HG02840 (cell line): ENCODE measurements around the gene SLC6A3.
A peak's percentile ranks its signal among the peaks of the same experiment; 100 is the strongest.

Source experiments
- ATAC-seq: cut with Tn5 transposase; IDR thresholded peaks from one replicate; pipeline ENCODE4 v1.9.1; 2021; ENCODE audit warnings: mild to moderate bottlenecking, moderate library complexity, moderate number of reproducible peaks; ENCODE audit not compliant: unreplicated experiment, low FRiP score

SLC6A3 gene

DNA sequence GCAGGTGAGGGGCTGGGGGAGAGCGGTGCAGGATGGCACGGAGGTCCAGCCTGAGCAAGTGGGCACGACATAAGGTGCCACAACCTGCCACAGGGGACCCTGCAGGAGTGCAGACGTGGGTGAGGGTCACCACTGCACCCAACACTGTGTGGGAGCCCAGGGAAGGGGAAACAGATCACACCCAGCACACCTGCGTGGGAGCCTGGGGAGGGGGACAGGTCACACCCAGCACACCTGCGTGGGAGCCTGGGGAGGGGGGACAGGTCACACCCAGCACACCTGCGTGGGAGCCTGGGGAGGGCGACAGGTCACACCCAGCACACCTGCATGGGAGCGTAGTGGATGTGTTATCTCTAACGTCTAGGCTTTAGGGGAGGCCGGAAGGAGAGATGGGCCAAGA lies 53.0 kb downstream of the SLC6A3 start:
- ATAC-seq, result no peak

DNA sequence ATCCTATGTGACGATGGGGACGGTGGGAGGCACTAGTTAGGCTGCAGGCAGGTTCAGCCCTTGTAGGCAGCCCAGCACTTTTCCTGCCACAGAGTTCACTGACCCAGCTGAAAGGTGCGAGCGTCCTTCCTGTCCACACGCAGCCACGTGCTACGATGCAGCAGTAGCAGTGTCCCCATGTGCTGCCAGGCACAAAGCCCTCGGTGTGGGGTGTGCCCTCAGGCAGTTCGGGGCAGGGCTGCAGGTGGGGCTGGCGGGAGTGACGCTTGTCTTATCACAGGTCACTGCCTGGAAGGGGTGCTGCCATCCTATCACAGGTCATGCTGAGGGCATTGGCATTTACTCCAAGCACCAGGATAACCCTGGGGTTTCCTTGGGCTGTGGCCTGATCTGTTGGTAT lies 53.5 kb downstream of the SLC6A3 start:
- no peak for ATAC-seq

DNA sequence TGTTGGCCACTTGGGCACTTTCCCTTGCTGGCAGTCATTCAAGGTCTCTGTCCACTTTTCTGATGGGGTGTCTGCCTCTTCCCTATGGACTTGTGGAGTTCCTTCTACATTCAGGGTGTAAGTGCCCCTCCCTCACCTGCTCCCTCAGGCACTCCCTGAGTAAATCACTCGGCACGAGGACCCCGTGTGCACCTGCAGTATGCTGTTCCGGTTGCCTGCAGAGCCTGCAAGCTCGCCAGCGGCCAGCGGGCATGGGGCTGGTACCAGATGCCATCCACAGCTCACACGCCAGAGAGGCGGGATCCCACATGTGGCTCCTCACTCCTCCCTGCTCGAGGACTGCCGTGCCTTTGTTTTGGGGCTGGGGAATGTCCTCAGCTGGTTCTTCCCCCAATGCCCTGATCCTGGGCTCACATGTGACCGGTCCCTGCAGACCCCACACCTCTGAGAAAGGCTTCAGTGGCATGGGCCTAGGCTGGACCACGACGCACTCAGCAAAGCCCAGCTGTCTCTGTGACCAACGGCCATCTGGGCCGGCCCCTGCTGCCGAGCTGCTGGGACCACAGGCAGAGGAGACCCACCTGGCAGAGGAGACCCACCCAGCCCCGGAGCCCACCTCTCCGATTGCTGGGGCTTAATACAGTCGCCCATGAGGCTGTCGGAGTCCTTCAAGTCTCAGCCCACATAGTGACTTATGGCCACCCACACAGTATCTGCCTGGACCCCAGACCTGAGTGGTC lies 54.2 kb downstream of the SLC6A3 start:
- no peak for ATAC-seq

DNA sequence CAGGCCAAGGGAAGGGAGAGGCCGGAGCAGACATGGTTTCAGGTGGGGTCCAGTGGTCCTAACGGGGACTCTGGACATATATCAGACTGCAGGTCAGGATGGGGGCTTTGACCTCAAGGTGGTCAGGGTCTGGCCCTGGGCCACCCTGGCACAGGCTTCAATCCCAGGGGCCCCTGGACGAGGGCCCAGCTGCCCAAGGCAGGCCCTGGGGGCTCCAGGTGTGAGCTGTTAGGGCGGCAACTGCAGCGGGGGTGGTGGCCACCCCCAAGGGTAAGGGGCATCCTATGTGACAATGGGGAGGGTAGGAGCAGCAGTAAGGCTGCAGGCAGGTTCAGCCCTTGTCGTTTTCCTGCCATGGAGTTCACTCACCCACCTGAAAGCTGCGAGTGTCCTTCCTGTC lies 54.9 kb downstream of the SLC6A3 start:
- no peak for ATAC-seq

DNA sequence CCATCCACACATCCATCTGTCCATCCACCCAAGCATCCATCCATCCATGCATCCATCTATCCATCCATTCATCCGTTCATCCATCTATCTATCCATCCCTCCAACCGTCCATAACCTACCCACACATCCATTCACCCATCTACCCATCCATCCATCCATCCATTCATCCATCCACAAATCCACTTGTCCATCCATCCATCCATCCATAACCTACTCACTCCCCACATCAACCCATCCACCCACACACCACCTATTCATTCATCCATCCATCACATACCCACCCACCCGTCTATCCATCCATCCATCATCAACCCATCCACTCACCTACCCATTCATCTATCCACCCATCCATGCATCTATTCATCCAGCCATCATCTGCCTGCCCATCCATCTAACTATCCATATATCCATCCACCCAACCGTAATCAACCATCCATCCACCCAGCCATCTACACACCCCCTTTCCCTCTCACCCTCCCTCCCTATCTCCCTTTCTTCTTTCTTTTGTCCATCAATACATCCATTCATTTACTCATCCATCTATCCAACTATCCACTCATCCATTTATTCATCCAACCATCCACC lies 56.8 kb downstream of the SLC6A3 start:
- ATAC-seq, result no peak

DNA sequence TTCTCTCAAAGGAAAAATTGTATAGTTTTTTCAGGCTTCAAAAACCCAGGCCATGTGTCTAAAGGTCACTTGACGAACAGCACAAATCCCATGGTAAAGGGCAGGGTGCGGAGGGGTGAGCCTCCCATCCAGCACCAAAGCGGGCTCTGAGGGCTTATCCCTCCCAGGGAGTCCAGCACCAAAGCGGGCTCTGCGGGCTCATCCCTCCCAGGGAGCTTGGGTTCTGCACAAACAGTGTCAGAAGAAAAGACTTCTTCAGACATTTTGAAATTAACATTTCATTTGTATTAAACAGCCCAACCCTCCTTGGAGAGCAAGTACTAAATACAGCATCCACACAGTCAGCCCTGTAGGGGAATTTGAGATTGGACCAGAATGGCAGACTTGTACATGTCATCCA lies 57.4 kb downstream of the SLC6A3 start:
- ATAC-seq, result no peak

DNA sequence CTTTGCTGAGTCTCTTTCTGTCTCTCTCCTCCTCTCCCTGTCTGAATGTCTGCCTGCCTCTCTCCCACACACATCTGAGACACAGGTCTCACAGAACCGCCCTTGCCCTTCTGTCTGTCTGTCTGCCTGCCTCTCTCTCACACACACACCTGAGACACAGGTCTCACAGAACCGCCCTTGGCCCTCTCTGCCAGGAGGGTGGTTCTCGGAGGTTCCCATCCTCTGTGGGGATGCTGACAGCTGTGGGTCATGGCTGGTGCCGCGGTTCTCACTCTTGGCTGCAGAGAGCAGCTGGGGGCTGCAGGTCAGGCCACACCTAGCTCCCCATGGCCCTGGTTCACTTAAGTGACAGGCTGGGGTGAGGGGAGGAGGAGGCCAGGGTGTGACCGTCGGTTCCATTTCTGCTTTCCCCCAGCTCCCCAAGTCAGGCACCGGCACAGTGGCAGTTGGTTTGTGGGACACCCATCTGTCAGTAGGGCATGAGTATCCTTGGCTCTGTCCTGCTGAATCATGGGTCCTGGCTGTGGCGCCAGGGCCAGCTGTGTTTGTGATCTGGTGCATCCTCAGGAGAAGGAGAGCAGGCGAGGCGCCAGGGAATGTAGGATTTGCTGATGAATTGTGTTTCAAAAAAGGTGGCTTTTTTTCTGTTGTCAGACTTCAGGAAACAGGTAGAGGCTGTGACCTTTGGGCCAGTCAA lies 58.0 kb downstream of the SLC6A3 start:
- ATAC-seq, result no peak

DNA sequence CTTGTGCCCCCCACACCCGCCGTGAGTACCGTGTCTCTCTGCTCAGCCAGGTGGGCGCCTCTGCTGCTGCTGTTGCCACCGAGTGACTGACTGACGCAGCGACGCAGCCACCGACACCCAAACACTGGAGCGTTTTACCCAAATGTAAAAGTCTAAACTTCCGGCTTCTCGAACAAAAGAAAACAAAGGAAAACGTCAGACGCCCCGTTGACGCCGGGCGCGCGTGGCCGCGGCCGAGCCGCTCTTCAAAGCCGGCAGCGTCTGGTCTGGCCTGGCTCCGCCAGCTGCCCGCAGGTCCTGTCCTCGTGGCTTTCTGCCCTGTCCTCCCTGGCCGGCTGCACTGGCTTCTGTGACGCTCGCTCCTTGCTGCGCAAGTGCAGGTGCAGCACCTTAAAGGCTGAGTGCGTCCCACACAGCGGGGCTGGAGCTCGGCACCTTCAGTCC lies 58.9 kb downstream of the SLC6A3 start:
- ATAC-seq, result peak; percentile 51

DNA sequence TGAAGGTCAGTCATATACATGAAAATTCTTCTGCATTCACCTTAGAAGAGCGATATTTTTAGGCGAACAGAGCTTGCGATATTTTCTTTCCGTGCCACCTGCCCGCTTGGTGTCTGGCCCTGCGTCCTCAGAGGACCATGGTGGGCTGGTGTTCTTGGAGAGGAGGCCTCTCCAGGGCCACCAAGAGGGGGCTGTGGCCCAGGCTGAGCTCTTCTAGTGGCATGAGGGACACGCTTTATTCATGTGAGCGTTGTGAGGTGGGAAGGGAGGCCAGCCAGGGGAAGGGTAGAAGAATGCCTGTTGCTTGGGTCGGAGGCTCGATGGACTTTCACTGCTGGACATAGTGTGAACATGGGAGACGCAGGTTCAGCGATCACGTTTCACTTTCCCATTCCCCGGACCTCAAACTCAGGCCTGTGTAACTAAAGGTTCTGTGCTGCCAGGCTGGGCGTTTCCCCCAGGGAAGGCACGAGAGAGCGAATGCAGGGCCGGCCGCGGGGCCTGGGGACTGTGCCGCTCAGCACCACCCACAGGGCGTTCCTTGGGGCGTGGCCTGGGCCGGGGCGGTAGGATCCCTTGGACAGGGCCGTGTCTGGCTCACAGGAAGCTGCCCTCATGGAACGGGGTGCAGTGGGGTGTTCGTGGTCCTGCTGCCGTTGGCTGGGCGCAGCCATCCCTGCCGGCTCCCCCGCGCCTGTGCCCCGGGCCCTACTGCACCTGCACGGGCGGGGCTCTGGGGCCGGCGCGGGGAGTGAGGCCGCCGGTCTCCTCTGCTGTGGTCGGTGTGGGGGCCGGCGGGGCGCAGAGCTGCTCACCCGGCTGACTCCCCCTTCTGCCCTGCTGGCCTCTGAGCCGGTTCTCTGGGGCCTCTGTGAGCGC lies 59.6 kb downstream of the SLC6A3 start:
- ATAC-seq, result peak; percentile 78

DNA sequence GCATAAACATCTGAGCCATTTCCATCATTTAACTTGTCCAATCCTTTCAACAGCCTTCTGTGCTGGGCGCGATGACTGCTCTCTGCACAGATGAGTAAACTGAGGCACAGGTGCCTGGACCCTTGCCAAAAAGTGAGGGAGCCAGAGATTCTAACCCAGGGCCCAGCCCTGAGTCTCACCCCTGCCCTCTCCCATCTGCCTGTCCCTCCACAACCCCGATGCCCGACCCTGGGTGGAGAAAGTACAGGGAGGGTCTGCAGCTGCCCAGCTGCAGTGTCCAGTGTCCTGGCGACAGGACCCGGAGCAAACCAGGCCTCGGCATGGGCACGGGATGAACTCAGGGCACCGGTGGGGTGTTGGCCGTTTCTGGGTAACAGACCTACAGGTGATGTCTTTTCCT lies 60.7 kb downstream of the SLC6A3 start:
- no peak for ATAC-seq

DNA sequence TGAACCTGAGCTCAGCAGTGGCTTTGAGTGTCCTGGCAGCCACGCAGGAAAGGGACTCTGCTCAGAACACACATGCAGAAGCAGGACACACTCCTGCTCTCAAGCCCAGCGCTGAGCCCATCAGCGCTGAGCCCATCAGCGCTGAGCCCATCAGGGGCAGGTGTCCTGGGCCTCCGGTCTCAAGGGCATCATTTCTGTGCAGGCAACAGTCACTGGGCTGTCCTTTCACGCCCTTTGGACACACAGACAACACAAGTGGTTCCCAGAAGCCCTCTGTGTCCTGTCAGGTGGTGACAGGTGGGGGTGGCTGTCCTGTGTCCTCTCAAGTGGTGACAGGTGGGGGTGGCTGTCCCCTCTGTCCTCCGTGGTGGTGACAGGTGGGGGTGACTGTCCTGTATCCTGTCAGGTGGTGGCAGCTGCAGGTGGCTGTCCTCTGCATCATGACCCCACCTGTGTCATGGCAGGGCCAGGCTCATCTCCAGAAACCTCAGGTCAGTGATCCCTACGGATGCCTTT lies 61.3 kb downstream of the SLC6A3 start:
- ATAC-seq, result no peak

DNA sequence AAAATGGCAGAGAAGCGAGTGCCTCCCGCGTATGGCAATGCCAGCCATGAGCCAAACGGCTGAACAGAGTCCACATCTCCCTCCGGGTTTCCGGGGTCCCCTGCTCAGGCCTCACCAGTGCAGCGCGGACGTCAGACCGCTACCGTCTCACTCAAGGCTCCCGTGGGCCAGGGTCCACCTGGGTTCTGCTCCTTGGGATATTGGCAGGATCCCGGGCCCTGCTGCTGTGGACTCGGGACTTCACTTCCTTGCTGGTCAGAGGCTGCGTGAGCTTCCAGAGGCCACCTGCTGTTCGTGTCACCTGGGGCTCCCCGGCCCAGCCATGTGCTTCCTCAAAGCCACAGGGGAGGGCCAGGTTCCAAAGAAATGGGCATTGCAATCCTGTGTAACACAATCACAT lies 61.9 kb downstream of the SLC6A3 start:
- ATAC-seq, result no peak

DNA sequence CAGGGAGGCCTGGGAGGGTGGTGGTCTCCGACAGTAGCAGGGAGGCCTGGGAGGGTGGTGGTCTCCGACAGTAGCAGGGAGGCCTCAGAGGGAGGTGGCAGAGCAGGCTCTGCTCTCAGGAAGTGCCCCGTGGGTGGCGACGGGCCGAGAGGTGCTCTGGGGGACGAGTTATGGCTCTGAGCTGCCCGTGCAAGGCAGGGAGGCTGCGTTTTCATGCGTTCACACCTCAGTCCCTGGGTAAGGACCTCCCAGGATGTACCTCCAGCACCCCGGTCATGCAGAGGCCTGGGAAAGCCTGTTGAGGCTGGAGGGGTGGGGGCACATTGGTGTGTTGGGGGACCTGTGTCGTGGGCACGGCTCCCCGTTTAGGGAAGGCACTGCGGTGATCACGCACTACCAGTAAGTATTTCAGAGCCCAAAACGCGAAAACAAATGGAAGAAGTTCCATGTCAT lies 63.0 kb downstream of the SLC6A3 start:
- no peak for ATAC-seq

DNA sequence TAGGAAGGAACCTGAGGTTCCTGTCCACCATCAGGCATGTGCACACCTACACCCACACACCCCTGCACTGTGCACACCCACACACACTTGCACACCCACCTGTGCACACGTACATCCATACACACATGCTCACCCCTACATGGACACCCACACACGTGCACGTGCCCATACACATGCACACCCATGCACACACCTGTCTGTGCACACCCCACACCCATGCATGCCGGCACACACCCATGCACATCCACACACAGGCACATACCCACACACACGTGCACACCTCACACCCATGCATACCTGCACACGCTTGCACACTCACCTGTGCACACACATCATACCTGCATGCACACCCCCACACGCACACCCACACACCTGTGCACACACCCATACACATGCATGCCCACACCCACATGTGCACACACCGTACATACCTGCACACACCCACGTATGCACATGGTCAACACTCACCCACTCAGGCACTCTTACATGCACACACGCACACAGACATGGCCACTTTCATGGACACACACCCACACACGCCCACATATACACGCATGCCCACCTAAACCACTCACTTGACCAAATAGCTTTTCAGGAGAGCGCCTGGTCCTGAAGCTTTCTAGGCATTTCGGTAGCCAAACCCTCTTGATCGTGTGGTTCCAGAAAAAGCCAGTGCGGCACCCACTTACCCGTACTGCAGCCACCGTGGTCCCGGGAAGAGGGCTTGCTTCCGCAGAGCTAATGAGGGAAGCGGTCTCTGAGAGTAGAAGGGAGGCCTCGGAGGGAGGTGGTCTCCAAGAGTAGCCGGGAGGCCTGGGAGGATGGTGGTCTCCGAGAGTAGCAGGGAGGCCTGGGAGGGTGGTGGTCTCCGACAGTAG lies 63.6 kb downstream of the SLC6A3 start:
- ATAC-seq, result no peak

DNA sequence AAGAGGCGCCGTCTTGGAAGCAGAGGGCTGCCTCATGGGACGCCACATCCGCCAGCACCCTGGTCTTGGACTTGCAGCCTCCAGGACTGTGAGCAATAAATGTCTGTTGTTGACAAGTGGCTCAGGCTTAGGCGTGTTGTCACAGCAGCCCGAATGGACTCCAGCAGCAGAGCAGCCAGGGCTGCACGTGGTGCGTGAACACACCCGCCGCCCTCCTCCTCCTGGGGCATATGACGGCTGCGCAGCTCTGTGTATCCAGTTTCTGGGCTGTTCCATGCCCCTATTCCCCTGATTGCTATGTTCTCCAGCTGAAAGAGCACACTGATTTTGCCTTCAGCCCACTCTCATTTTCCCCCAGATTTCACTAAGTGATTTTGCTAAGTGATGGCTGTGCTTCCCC lies 64.3 kb downstream of the SLC6A3 start:
- ATAC-seq, result no peak

DNA sequence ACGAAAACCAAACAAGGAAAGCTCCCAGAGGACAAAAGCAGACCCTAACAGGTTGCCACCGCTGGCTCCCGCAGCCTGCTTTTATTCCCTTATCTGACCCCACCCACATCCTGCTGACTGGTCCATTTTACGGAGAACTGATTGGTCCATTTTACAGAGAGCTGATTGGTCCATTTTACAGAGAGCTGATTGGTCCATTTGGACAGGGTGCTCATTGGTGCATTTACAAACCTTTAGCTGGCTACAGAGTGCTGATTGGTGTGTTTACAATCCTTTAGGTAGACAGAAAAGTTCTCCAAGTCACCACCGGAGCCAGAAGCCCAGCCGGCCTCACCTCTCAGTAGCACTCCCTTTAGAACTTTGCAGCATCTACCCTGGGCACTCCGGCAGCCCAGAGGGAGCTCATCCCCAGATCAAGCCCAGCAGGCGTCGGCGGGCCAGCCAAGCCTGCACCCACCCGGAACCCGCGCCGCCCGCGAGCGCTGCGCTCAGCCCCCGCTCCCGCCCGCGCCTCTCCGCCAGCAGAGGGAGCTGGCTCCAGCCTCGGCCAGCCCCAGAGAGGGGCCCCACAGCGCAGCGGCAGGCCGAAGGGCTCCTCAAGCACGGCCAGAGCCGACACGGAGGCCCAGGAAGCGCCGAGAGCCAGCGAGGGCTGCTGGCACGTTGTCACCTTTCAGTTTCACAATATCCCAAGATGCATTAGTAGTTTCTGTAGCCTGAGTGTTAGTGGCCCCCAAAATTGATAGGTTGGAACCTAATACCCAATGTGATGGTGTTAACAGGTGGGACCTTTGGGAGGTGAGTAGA lies 65.0 kb downstream of the SLC6A3 start:
- no peak for ATAC-seq

DNA sequence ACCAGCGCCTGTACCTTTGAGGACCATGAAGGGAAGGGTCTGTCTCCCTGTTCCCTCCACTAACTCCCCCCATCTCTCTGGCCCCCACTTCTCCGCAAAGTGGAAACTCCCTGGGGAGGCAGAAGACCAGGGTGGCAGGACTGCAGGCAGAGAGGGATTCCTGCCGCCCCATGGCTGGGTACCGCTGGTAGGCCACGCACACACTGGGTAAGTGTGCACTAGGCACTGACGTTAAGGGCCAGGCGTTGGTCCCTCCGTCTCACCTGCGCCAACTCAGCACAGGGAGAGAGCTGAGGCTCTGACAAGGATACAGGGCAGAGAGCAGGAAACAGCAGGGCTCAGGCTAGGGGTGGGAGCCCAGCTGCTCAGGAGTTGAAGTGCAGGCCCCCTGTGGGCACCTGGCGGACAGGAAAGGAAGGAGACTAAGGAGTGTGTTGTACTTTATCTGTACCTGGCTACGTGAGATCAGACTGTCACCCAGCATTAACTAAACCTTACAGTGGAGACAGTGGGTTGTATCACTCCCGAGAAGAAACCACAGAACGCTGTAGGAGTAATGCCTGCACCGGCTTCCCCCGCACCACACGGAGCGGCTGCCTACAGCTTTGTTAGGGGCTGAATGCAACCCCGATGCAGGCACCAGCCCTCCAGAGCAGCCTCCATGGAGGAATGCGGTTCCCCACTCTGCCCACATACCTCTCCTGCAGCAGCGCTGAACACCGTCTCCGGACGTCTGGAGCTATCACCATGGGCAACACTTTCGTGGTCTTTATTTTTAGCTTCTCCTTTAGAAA lies 66.2 kb downstream of the SLC6A3 start:
- no peak for ATAC-seq

DNA sequence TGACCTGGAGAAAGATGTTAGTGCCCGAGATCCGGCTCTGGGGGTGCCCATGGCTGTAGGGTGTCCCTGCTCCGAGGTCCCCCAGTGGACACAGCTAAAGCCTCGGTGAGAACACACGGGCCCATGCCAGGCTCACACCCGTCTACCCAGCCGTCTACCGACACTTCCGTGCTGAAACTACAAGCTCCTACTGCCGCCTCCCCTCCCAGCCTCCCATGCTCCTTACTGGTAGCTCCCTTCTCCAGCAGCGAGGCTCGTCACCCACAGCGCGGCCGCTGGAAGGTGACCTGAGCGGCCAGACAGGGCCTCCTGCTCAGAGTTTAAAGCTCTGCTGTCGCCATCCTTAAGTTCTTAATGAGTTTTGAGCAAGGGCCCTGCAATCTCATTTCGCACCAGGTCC lies 67.1 kb downstream of the SLC6A3 start:
- ATAC-seq, result no peak
